ENCODE data around the gene ACVR2B. TPM values are rescaled to one million over a fixed set of nuclear protein-coding genes. Genes with fewer than 3 reads are reported as not detected.
"Not testable (repeated sequence)": the region's sequence is repeated elsewhere in the genome, so short reads cannot be mapped to it uniquely, and the experiment has no call there.

The ACVR2B gene
- 10 to 100 TPM in 1 of 2 donors, 1 to 10 TPM in 1; 7.7 to 12.8 TPM for total RNA-seq

DNA sequence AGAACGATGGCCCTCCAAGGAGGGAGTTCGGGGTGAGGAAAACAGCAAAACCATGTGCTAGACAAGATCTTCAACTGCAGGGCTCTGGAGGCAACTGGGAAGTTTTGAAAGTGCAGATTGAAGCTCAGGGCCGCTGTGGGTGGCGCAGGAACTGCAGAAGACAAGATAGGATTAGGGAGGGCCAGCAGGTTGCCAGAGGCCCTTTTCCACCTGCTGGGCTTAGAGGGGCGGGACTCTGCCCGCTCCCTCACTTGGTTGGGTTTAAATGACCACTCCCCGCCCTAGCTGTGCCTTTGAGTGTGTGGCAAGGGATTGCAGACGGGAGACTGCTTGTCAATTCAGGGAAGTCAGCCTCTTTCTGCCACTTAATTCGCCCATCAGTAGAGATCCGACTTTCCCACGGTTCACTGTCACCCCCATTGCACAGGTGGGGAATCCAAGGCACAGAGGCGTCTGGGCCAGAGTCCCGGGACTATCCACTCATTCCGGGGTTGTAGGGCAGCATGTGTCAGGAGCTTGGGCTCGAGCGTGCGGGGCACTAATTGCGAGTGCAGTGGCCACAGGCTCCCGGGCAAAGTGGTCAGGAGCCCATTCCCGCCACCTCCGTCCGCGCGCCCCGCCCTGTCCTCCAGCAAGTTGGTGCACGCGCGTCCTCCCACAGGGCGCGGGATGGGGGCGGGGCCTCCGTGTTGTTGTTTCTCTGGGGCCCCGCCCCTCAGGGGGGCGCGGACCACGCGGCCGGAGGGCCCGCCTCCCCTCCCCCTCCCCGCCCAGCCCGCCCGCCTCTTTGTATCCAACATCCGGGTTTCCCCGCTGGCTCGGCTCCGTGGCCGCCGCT, at the start of gene ACVR2B:
Gene ACVR2B (plus strand): TSS at position 816 of the 838 bp plus-strand sequence. CDS start 433 bp downstream, outside the sequence.
- Mint-ChIP-seq H3K4me1 (peaks cover 5% of the 10 kb centered on the region), H3K36me3 (ENCODE audit: low read depth) (peaks cover 4% of the 10 kb centered on the region), H3K9me3 (no peaks in the 10 kb centered on the region), H3K27me3 (no peaks in the 10 kb centered on the region), H3K4me3 (peak within 1 kb of the TSS; percentile 94), H3K27ac (peak within 1 kb of the TSS; percentile 91)
- peak; percentile 72 for ATAC-seq (replicated peaks)

DNA sequence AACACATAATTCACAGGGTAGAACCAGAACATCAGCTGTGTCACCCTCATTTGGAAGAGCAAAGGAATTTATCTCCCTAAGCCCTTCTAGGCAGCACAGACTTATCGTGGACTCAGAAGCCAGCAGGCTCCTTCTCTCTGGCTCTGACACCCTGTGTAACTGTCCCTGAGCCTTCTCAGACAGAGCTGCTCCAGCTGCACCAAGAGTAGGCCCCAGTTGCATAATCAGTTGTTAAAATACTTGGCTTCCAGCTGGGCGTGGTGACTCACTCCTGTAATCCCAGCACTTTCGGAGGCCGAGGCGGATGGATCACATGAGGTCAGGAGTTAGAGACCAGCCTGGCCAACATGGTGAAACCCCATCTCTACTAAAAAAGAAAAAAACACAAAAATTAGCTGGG, 49.4 kb upstream of the ACVR2B start:
- H3K27ac Mint-ChIP-seq: no peak overlapping the region
- H3K9me3 Mint-ChIP-seq: no peaks in the 10 kb centered on the region
- no peaks in the 10 kb centered on the region for H3K4me1 Mint-ChIP-seq
- H3K36me3 Mint-ChIP-seq (ENCODE audit: low read depth): peaks cover 12% of the 10 kb centered on the region
- H3K27me3 Mint-ChIP-seq: no peaks in the 10 kb centered on the region
- no peak overlapping the region for H3K4me3 Mint-ChIP-seq
- no peak for ATAC-seq (replicated peaks)

DNA sequence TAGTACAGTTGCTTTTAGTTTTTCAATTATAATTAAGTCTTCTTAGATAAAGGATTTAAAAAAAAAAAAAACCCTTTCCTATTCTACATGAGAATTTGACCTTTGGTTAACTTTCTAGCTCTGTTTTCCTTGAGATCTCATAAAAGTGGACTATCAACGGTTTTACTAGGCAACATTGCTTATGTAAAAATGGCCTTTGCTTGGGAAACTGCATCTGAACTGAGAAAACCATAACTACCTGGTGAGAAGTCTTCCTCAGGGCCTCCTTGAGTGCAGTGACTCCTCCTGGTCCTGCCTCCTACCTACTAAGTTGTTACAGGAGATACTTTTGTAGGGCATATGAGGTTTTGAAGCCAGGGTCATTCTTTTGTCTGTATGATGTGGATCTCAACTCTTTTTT, 42.1 kb upstream of the ACVR2B start:
- Mint-ChIP-seq H3K36me3 (ENCODE audit: low read depth) (no peaks in the 10 kb centered on the region), H3K27ac (no peak overlapping the region), H3K27me3 (no peaks in the 10 kb centered on the region), H3K9me3 (no peaks in the 10 kb centered on the region), H3K4me3 (no peak overlapping the region), H3K4me1 (no peaks in the 10 kb centered on the region)
- no peak for ATAC-seq (replicated peaks)

GRCh38 chr3:38420758-38421157, 32.9 kb upstream of the ACVR2B start:
- H3K36me3 Mint-ChIP-seq (ENCODE audit: low read depth); H3K27me3 Mint-ChIP-seq; H3K4me1 Mint-ChIP-seq; H3K9me3 Mint-ChIP-seq; ATAC-seq (replicated peaks); H3K4me3 Mint-ChIP-seq: not testable (repeated sequence)
- H3K27ac Mint-ChIP-seq: peak overlapping the region; percentile 21

- Mint-ChIP-seq H3K4me1 (peaks cover 5% of the 10 kb centered on the region), H3K4me3 (no peak overlapping the region), H3K27ac (no peak overlapping the region), H3K9me3 (no peaks in the 10 kb centered on the region), H3K36me3 (ENCODE audit: low read depth) (no peaks in the 10 kb centered on the region), H3K27me3 (no peaks in the 10 kb centered on the region)
- no peak for ATAC-seq (replicated peaks)
Measured at GRCh38 chr3:38421679-38422336, 31.9 kb upstream of the ACVR2B start.

GRCh38 chr3:38426798-38427426, 26.8 kb upstream of the ACVR2B start:
- not testable (repeated sequence) for H3K4me1 Mint-ChIP-seq; H3K27me3 Mint-ChIP-seq; H3K4me3 Mint-ChIP-seq; H3K9me3 Mint-ChIP-seq; H3K36me3 Mint-ChIP-seq (ENCODE audit: low read depth); ATAC-seq (replicated peaks)
- peak overlapping the region; percentile 2 for H3K27ac Mint-ChIP-seq

GRCh38 chr3:38432871-38433658, 20.6 kb upstream of the ACVR2B start:
- H3K4me3 Mint-ChIP-seq; H3K4me1 Mint-ChIP-seq; ATAC-seq (replicated peaks); H3K36me3 Mint-ChIP-seq (ENCODE audit: low read depth); H3K27ac Mint-ChIP-seq; H3K27me3 Mint-ChIP-seq: not testable (repeated sequence)
- peaks cover 18% of the 10 kb centered on the region for H3K9me3 Mint-ChIP-seq

DNA sequence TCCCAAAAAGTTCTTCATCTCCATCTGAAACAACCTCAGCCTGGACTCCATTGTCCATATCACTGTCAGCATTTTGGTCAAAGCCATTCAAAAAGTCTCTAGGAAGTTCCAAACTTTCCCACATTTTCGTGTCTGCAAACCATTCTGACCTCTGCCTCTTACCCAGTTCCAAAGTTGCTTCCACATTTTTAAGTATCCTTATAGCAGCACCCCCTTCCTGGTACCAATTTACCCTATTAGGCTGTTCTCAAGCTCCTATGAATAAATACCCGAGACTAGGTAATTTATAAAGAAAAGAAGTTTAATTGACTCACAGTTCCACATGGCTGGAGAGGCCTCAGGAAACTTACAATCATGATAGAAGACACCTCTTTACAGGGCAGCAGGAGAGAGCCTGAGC, 20.0 kb upstream of the ACVR2B start:
- H3K27ac Mint-ChIP-seq; H3K36me3 Mint-ChIP-seq (ENCODE audit: low read depth); ATAC-seq (replicated peaks); H3K4me3 Mint-ChIP-seq; H3K27me3 Mint-ChIP-seq; H3K4me1 Mint-ChIP-seq: not testable (repeated sequence)
- H3K9me3 Mint-ChIP-seq: peaks cover 18% of the 10 kb centered on the region

DNA sequence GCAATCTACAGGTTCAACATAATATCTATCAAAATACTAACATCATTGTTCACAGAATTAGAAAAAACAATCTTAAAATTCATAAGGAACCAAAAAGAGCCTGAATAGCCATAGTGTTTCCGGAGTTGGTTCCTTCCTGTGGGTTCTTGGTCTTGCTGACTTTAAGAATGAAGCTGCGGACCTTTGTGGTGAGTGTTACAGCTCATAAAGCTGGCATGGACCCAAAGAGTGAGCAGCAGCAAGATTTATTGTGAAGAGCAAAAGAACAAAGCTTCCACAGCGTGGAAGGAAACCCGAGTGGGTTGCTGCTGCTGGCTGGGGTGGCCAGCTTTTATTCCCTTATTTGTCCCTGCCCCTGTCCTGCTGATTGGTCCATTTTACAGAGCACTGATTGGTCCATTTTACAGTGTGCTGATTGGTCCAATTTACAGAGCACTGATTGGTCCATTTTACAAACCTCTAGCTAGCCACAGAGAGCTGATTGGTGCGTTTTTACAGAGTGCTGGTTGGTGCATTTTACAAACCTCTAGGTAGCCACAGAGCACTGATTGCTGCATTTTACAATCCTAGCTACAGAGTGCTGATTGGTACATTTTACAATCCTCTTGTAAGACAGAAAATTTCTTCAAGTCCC, 15.1 kb upstream of the ACVR2B start:
- H3K9me3 Mint-ChIP-seq: peaks cover 11% of the 10 kb centered on the region
- not testable (repeated sequence) for H3K27me3 Mint-ChIP-seq; H3K27ac Mint-ChIP-seq; ATAC-seq (replicated peaks); H3K4me1 Mint-ChIP-seq; H3K4me3 Mint-ChIP-seq; H3K36me3 Mint-ChIP-seq (ENCODE audit: low read depth)

GRCh38 chr3:38443205-38443604, 10.5 kb upstream of the ACVR2B start:
- not testable (repeated sequence) for H3K27me3 Mint-ChIP-seq; H3K27ac Mint-ChIP-seq; H3K4me3 Mint-ChIP-seq; H3K9me3 Mint-ChIP-seq; H3K4me1 Mint-ChIP-seq; ATAC-seq (replicated peaks); H3K36me3 Mint-ChIP-seq (ENCODE audit: low read depth)

DNA sequence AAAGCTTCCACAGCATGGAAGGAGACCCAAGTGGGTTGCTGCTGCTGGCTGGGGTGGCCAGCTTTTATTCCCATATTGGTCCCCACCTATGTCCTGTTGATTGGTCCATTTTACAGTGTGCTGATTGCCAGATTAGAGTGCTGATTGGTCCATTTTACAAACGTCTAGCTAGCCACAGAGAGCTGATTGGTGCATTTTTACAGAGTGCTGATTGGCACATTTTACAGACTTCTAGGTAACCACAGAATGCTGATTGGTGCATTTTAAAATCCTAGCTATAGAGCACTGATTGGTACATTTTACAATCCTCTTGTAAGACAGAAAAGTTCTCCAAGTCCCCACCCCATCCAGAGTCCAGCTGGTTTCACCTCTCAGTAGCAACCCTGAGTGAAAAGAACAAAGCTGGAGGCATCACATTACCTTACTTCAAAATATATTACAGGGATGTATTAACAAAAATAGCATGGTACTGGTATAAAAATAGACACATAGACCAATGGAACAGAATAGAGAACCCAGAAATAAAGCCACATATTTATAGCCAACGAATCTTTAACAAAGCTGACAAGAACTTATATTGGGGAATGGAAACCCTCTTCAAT, 7.5 kb upstream of the ACVR2B start:
- Mint-ChIP-seq H3K4me1 (no peaks in the 10 kb centered on the region), H3K27me3 (no peaks in the 10 kb centered on the region), H3K4me3 (no peak overlapping the region), H3K36me3 (ENCODE audit: low read depth) (no peaks in the 10 kb centered on the region), H3K9me3 (no peaks in the 10 kb centered on the region), H3K27ac (no peak overlapping the region)
- ATAC-seq (replicated peaks): no peak

- no peak for ATAC-seq (replicated peaks)
- H3K4me1 Mint-ChIP-seq: no peaks in the 10 kb centered on the region
- no peaks in the 10 kb centered on the region for H3K27me3 Mint-ChIP-seq
- no peaks in the 10 kb centered on the region for H3K9me3 Mint-ChIP-seq
- H3K36me3 Mint-ChIP-seq (ENCODE audit: low read depth): no peaks in the 10 kb centered on the region
- no peak overlapping the region for H3K27ac Mint-ChIP-seq
- no peak overlapping the region for H3K4me3 Mint-ChIP-seq
Measured at GRCh38 chr3:38446812-38447211, 6.9 kb upstream of the ACVR2B start.

DNA sequence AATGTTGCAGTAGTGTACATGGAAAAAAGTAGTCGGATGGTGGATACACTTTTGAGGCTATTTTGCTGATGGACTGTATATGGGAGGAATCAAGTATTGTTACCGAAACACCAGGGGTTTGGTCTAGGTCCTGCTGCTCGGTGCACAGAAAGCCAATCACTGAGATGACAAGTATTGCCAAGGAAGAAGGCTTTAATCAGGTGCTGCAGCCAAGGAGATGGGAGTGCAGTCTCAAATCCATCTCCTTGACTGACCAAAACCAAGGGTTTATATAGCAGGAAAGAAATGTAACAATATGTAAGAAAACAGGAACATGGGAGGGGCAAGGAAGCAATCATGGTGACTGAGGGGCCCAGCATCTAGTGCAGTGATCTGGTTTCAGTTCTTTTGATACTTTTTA, 2.8 kb upstream of the ACVR2B start:
- Mint-ChIP-seq H3K36me3 (ENCODE audit: low read depth) (peaks cover 4% of the 10 kb centered on the region), H3K27me3 (no peaks in the 10 kb centered on the region), H3K27ac (no peak overlapping the region), H3K4me1 (no peaks in the 10 kb centered on the region), H3K4me3 (no peak overlapping the region), H3K9me3 (no peaks in the 10 kb centered on the region)
- ATAC-seq (replicated peaks): no peak

DNA sequence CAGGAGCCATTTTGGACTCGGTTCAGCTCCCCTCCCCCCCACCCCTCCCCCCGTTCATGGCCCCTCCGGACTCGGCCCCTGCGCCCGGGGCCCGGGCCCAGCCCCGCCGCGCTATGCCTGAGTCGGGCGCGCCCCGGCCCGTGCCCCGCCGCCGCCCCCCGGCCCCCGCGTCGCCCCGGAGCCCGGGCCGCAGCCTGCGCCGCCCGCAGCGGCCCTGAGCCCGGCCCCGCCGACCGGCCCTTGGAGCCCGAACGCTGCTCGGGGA, 155 bp downstream of the ACVR2B start:
- peaks cover 4% of the 10 kb centered on the region for H3K36me3 Mint-ChIP-seq (ENCODE audit: low read depth)
- H3K27ac Mint-ChIP-seq: no peak overlapping the region
- H3K9me3 Mint-ChIP-seq: no peaks in the 10 kb centered on the region
- ATAC-seq (replicated peaks): no peak
- H3K27me3 Mint-ChIP-seq: no peaks in the 10 kb centered on the region
- peaks cover 10% of the 10 kb centered on the region for H3K4me1 Mint-ChIP-seq
- H3K4me3 Mint-ChIP-seq: peak overlapping the region; percentile 73

All from activated T-helper 17 cell treated with anti-CD3 and anti-CD28 coated beads, Interleukin-2, amount 50 U/mL, for 72 hours (primary cell).